RWPE2 (cell line): ENCODE data around the gene SLC25A39.

ENCODE experiments used
- ATAC-seq: fragments of 200-7000 bp; cut with Tn5 transposase; 3 replicates; pipeline ENCODE4 v1.9.1; 2021; ENCODE audit warnings: low read depth
- DNase-seq: peaks from one replicate; pipeline ENCODE4 v3.0.0-alpha.2; 2020; ENCODE audit warnings: low spot score
- H3K27ac ChIP-seq: fragments of 450-650 bp; 2 replicates; pipeline ENCODE4 v1.5.1; 2017; ENCODE audit warnings: mild to moderate bottlenecking; ENCODE audit not compliant: poor library complexity, severe bottlenecking
- H3K27me3 ChIP-seq: fragments of 250-450 bp; sonication (Bioruptor Pico); 2 replicates; pipeline ENCODE4 v1.5.1; 2021; ENCODE audit warnings: mild to moderate bottlenecking, moderate library complexity; ENCODE audit not compliant: insufficient read depth, poor library complexity, severe bottlenecking
- H3K36me3 ChIP-seq: fragments of 250-450 bp; sonication (Bioruptor Pico); 2 replicates; pipeline ENCODE4 v1.5.1; 2020; ENCODE audit warnings: low read depth, mild to moderate bottlenecking, moderate library complexity
- H3K4me1 ChIP-seq: fragments of 250-450 bp; sonication (Bioruptor Pico); 2 replicates; pipeline ENCODE4 v1.5.1; 2021; ENCODE audit warnings: mild to moderate bottlenecking, moderate library complexity; ENCODE audit not compliant: insufficient read depth, poor library complexity, severe bottlenecking
- H3K4me3 ChIP-seq: fragments of 250-450 bp; sonication (Bioruptor Pico); 2 replicates; pipeline ENCODE4 v1.5.1; 2021; ENCODE audit warnings: mild to moderate bottlenecking, moderate library complexity; ENCODE audit not compliant: severe bottlenecking
- H3K9me3 ChIP-seq: fragments of 250-450 bp; sonication (Bioruptor Pico); 2 replicates; pipeline ENCODE4 v1.5.1; 2021; ENCODE audit warnings: mild to moderate bottlenecking, moderate library complexity; ENCODE audit not compliant: severe bottlenecking
- CTCF ChIP-seq: fragments of 450-650 bp; IDR thresholded peaks from one replicate; pipeline ENCODE4 v1.5.1; 2017; ENCODE audit warnings: mild to moderate bottlenecking, moderate library complexity; ENCODE audit not compliant: poor library complexity, severe bottlenecking

SLC25A39 gene

GRCh38 chr17:44312396-44313104 is 12.1 kb downstream of the SLC25A39 start:
- peaks cover 5% of the 10 kb centered on the region for H3K27me3 ChIP-seq

GRCh38 chr17:44311562-44312181 is 13.0 kb downstream of the SLC25A39 start:
- Histone ChIP-seq H3K27ac (no peak overlapping the region), H3K9me3 (no peaks in the 10 kb centered on the region), H3K4me3 (no peak overlapping the region), H3K36me3 (no peaks in the 10 kb centered on the region), H3K27me3 (peaks cover 5% of the 10 kb centered on the region), H3K4me1 (peaks cover 7% of the 10 kb centered on the region)
- TF ChIP-seq CTCF: no peak
- ATAC-seq: no peak
- no peak for DNase-seq

More at GRCh38 chr17:44312396-44313104, 12.1 kb downstream of the SLC25A39 start:
- no peak for ATAC-seq
- TF ChIP-seq CTCF: no peak
- no peak for DNase-seq
- peaks cover 7% of the 10 kb centered on the region for H3K4me1 ChIP-seq
- no peaks in the 10 kb centered on the region for H3K36me3 ChIP-seq
- H3K9me3 ChIP-seq: no peaks in the 10 kb centered on the region
- no peak overlapping the region for H3K27ac ChIP-seq
- no peak overlapping the region for H3K4me3 ChIP-seq

- no peaks in the 10 kb centered on the region for H3K27me3 ChIP-seq
- no peaks in the 10 kb centered on the region for H3K9me3 ChIP-seq
- no peak for DNase-seq
- no peak overlapping the region for H3K4me3 ChIP-seq
- no peak for TF ChIP-seq CTCF
- no peaks in the 10 kb centered on the region for H3K36me3 ChIP-seq
- ATAC-seq: no peak
- peaks cover 7% of the 10 kb centered on the region for H3K4me1 ChIP-seq
- no peak overlapping the region for H3K27ac ChIP-seq
These were observed 13.8 kb downstream of the SLC25A39 start for GRCh38 chr17:44310609-44311376.

GRCh38 chr17:44310188-44310587 is 14.4 kb downstream of the SLC25A39 start:
- Histone ChIP-seq H3K9me3 (no peaks in the 10 kb centered on the region), H3K27me3 (no peaks in the 10 kb centered on the region), H3K27ac (no peak overlapping the region), H3K4me1 (peaks cover 7% of the 10 kb centered on the region), H3K4me3 (no peak overlapping the region), H3K36me3 (no peaks in the 10 kb centered on the region)
- DNase-seq (no peak), ATAC-seq (no peak)
- TF ChIP-seq CTCF: no peak
